Measurements from ENCODE around the gene CDKN2C.

DNA sequence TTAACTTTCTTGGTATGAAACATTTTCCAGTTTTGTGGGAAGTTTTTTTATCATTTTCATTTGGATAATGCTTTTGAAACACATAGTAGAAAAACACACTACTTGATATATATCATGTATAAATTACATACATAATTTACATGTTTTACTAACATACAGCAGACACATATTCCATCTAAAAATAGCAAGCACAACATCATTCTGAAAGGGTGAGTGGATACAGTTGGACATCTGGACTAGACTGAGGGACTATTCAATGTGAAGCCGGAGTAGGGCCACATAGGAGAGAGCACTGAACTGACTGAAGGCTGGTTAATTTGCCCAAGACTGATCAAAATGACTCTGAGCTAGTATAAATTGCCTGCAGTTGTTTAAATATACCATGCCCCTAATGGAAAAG is 11.7 kb downstream of the CDKN2C start:
- TF ChIP-seq, protein P1, sequence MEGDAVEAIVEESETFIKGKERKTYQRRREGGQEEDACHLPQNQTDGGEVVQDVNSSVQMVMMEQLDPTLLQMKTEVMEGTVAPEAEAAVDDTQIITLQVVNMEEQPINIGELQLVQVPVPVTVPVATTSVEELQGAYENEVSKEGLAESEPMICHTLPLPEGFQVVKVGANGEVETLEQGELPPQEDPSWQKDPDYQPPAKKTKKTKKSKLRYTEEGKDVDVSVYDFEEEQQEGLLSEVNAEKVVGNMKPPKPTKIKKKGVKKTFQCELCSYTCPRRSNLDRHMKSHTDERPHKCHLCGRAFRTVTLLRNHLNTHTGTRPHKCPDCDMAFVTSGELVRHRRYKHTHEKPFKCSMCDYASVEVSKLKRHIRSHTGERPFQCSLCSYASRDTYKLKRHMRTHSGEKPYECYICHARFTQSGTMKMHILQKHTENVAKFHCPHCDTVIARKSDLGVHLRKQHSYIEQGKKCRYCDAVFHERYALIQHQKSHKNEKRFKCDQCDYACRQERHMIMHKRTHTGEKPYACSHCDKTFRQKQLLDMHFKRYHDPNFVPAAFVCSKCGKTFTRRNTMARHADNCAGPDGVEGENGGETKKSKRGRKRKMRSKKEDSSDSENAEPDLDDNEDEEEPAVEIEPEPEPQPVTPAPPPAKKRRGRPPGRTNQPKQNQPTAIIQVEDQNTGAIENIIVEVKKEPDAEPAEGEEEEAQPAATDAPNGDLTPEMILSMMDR (IDR thresholded peaks at IDR 0.05 in 4 of 5, conservative IDR thresholded peaks at IDR 0.05 in 1 of 5) = no peak
- no peak for TF ChIP-seq POLR2A (IDR thresholded peaks at IDR 0.05)
